Osteocyte (in vitro differentiated cells): Measurements from ENCODE around the gene CDH23. TPM values are rescaled to one million over a fixed set of nuclear protein-coding genes. Genes with fewer than 3 reads are reported as not detected.

Experiments used
- DNase-seq: peaks from one replicate; pipeline ENCODE4 v3.0.0; 2021; ENCODE audit warnings: mixed read lengths; ENCODE audit not compliant: unreplicated experiment; ENCODE audit errors: extremely low spot score
- H3K27ac Mint-ChIP-seq: one replicate; pipeline ENCODE4 v1.8.0; 2021; ENCODE audit warnings: mild to moderate bottlenecking, mixed read lengths; ENCODE audit not compliant: unreplicated experiment
- H3K27me3 Mint-ChIP-seq: one replicate; pipeline ENCODE4 v1.8.0; 2021; ENCODE audit warnings: mixed read lengths; ENCODE audit not compliant: unreplicated experiment
- H3K36me3 Mint-ChIP-seq: one replicate; pipeline ENCODE4 v1.8.0; 2021; ENCODE audit warnings: mixed read lengths; ENCODE audit not compliant: unreplicated experiment
- H3K4me1 Mint-ChIP-seq: one replicate; pipeline ENCODE4 v1.8.0; 2021; ENCODE audit warnings: mixed read lengths; ENCODE audit not compliant: unreplicated experiment
- H3K4me3 Mint-ChIP-seq: one replicate; pipeline ENCODE4 v1.8.0; 2021; ENCODE audit warnings: mild to moderate bottlenecking, moderate library complexity, mixed read lengths; ENCODE audit not compliant: unreplicated experiment
- H3K9me3 Mint-ChIP-seq: one replicate; pipeline ENCODE4 v1.8.0; 2021; ENCODE audit warnings: mixed read lengths; ENCODE audit not compliant: unreplicated experiment
- total RNA-seq: library from RNA; stranded (reverse); gene quantifications from 2 replicates; pipeline ENCODE4 v1.2.1, GENCODE V29; 2021
- TF ChIP-seq, protein P1 (sequence below): fragments of 200-600 bp; sonication (generic); IDR thresholded peaks from 2 replicates; pipeline ENCODE4 v1.5.0; 2021; ENCODE audit warnings: antibody characterized with exemption, mild to moderate bottlenecking, moderate library complexity

The CDH23 gene
- total RNA-seq, 1 donor from 2014 or later: not detected

DNA sequence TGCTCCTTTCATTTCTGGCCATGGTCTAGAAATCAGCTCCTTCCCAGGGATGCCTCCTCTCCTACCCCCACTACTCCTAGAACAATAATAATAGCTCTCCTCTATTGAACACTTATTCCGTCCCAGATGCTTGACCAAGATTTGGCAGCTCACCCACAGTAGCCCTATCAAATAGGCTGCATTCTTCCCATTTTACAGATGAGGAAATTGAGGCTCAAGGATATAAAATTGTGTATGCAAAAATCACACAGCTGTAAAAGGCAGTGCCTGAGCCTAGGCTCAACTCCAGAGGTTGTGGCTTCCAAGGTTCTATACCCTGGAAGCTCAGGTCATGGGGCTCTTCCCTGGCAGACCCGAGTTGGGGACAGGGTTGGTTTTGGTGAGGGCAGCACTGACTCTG lies 240.6 kb downstream of the CDH23 start:
- H3K4me3 Mint-ChIP-seq: no peak overlapping the region
- DNase-seq: no peak
- H3K9me3 Mint-ChIP-seq: no peaks in the 10 kb centered on the region
- no peaks in the 10 kb centered on the region for H3K4me1 Mint-ChIP-seq
- H3K27ac Mint-ChIP-seq: no peak overlapping the region
- H3K36me3 Mint-ChIP-seq: no peaks in the 10 kb centered on the region
- TF ChIP-seq, protein P1, sequence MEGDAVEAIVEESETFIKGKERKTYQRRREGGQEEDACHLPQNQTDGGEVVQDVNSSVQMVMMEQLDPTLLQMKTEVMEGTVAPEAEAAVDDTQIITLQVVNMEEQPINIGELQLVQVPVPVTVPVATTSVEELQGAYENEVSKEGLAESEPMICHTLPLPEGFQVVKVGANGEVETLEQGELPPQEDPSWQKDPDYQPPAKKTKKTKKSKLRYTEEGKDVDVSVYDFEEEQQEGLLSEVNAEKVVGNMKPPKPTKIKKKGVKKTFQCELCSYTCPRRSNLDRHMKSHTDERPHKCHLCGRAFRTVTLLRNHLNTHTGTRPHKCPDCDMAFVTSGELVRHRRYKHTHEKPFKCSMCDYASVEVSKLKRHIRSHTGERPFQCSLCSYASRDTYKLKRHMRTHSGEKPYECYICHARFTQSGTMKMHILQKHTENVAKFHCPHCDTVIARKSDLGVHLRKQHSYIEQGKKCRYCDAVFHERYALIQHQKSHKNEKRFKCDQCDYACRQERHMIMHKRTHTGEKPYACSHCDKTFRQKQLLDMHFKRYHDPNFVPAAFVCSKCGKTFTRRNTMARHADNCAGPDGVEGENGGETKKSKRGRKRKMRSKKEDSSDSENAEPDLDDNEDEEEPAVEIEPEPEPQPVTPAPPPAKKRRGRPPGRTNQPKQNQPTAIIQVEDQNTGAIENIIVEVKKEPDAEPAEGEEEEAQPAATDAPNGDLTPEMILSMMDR: no peak
- peaks cover 58% of the 10 kb centered on the region for H3K27me3 Mint-ChIP-seq

DNA sequence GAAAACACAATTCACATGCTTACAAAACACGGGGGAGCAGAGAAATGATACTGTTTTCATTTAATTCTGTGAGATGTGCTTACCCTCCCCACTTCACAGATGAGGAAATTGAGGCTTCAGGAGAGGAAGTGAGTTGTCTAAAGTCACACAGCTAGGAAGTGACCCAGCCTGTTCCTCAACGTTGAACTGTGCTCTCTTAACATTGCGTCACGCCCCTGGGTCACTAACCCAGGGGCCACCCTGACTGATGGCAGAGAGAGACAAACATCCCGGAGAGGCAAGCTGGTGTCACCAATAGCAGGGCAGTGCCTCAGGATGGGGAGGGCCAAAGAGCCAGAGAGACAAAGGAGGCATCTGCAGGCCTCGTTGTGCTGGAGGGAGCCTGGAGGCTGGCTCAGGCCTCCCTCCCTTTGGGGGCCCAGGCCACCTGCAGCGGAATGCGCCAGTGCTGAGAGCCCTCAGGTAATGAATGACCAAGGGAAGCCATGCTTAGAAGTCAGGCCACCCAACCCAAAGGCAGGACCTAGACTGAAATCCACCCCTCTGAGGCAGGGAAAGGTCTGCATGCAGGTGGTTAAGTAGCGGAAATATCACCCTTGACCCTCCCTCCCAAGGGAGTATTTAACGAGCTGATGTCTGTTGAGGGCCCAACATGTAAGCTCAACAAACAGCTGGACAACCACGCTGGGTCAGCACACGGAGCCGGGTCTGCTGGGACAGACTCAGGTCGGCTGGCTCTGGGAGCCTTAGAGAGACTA lies 241.5 kb downstream of the CDH23 start:
- no peak overlapping the region for H3K27ac Mint-ChIP-seq
- TF ChIP-seq, protein P1: no peak
- no peak overlapping the region for H3K4me3 Mint-ChIP-seq
- no peaks in the 10 kb centered on the region for H3K4me1 Mint-ChIP-seq
- no peaks in the 10 kb centered on the region for H3K36me3 Mint-ChIP-seq
- peaks cover 52% of the 10 kb centered on the region for H3K27me3 Mint-ChIP-seq
- no peaks in the 10 kb centered on the region for H3K9me3 Mint-ChIP-seq
- DNase-seq: no peak

DNA sequence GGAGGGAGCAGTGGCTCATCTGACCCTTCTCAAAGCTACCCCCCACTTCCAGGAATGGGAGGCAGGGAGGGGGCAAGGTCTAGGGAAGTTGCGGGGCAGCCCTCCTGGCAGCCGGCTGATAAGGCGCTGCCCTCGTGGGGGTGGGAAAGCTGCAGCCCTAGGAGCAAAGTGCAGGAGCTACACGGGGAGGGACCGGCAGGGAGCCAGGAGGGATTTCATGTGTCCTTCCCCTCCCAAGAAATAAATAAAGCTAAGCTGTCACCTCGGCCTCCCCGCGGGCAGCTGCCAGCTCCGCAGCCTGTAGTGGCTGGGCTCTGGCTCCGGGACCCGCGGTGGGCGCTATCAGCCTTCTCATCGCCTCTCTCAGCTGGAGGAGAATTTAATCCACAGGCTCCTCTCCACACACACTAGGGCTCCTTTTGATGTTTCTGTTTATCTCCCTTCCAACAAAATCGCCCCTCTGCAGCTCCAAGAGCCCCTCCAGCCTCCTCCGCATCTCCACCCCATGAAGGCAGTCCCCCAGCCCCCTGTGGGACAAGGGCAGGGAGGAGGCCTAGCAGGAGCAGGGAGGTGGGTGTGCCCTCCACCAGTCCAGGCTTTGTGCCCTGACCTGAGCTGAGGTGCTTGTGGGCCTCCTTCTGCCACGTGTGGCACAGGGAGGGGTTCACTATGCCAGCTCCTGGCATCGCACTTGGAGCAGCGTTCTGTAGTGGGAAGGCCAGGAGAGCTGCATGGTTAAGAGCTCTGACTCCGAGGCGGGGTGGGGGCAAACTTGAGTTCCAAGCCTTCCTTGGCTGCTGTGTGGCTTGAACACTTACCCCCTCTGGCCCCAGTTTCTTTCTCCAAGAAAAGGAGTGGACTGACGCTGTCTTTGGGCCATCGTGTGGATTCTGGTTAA lies 242.4 kb downstream of the CDH23 start:
- Mint-ChIP-seq H3K27ac (no peak overlapping the region), H3K9me3 (no peaks in the 10 kb centered on the region), H3K27me3 (peaks cover 54% of the 10 kb centered on the region), H3K36me3 (no peaks in the 10 kb centered on the region), H3K4me1 (no peaks in the 10 kb centered on the region), H3K4me3 (no peak overlapping the region)
- no peak for DNase-seq
- TF ChIP-seq, protein P1: no peak

- no peaks in the 10 kb centered on the region for H3K4me1 Mint-ChIP-seq
Observed at GRCh38 chr10:71640607-71641006, 243.9 kb downstream of the CDH23 start.

More at GRCh38 chr10:71640607-71641006, 243.9 kb downstream of the CDH23 start:
- Mint-ChIP-seq H3K27ac (no peak overlapping the region), H3K4me3 (no peak overlapping the region), H3K36me3 (no peaks in the 10 kb centered on the region), H3K27me3 (peaks cover 45% of the 10 kb centered on the region), H3K9me3 (no peaks in the 10 kb centered on the region)
- no peak for DNase-seq
- TF ChIP-seq, protein P1: no peak
